ENCODE data around the gene CACNA1A.
"Not testable (repeated sequence)": the region's sequence is repeated elsewhere in the genome, so short reads cannot be mapped to it uniquely, and the experiment has no call there.

GRCh38 chr19:13202112-13202511, 304.2 kb downstream of the CACNA1A start:
- not testable (repeated sequence) for TF ChIP-seq CTCF (conservative IDR thresholded peaks at IDR 0.05; ENCODE audit: low read length); EZH2phosphoT487 (IDR thresholded peaks at IDR 0.05; ENCODE audit: borderline replicate concordance, low read depth, low read length)
